A549 (cell line): ENCODE data around the gene PILRA. TPM values are rescaled to one million over a fixed set of nuclear protein-coding genes. Genes with fewer than 3 reads are reported as not detected.

Source experiments
- ATAC-seq, 2 experiments: fragments of 200-7000 bp in 1 of 2; fragments of >200 bp in 1 of 2; cut with Nextera tagmentation in 1 of 2; cut with Tn5 transposase in 1 of 2; 3 replicates each; pipeline versions ENCODE4 v1.8.0 to v1.9.1; 2018 to 2020; ENCODE audit warnings: mild to moderate bottlenecking in 1 of 2, moderate library complexity in 1 of 2
- CTCF ChIA-PET: fragments of 300-600 bp; sonication (Branson Sonifier 250); formaldehyde crosslinking; extraction: SDS; loops from one replicate; lab custom pipeline; 2021; ENCODE audit warnings: antibody characterized with exemption, inconsistent platforms; lab: Yijun Ruan, JAX
- POLR2A ChIA-PET: fragments of 350-600 bp; formaldehyde crosslinking; extraction: SDS; loops from one replicate; lab custom pipeline; 2021; ENCODE audit warnings: antibody characterized with exemption, inconsistent platforms; lab: Yijun Ruan, JAX
- DNase-seq, 2 experiments: peaks; one replicate each; pipeline versions ENCODE4 v3.0.0 to v3.0.0-alpha.2; 2011 to 2016; ENCODE audit warnings: low read depth in 1 of 2, low spot score in 1 of 2
- FAIRE-seq: peaks from 2 replicates; lab custom pipeline; 2011; peaks lifted over from hg19 to GRCh38; lab: Jason Lieb, UNC
- H3K27ac ChIP-seq, 2 experiments: fragments of >200 bp; sonication (Bioruptor Twin); formaldehyde crosslinking; 3 replicates each; pipeline ENCODE4 v1.5.1; 2016 to 2017
- H3K4me1 ChIP-seq: fragments of >200 bp; sonication (Bioruptor Twin); formaldehyde crosslinking; 3 replicates; pipeline ENCODE4 v1.6.1; 2016
- H3K4me2 ChIP-seq: fragments of >200 bp; sonication (Bioruptor Twin); formaldehyde crosslinking; 3 replicates; pipeline ENCODE4 v1.6.1; 2016
- H3K4me3 ChIP-seq: fragments of >200 bp; sonication (Bioruptor Twin); formaldehyde crosslinking; 3 replicates; pipeline ENCODE4 v1.5.1; 2016
- H3K9me3 ChIP-seq: fragments of >200 bp; sonication (Bioruptor Twin); formaldehyde crosslinking; 3 replicates; pipeline ENCODE4 v1.6.1; 2016
- CHD2 ChIP-seq: fragments of 150-350 bp; IDR thresholded peaks from 2 replicates; pipeline ENCODE4 v1.6.1; 2014; ENCODE audit warnings: low read length; ENCODE audit not compliant: partially characterized antibody
- FOXS1 ChIP-seq: fragments of 250-450 bp; sonication (Bioruptor Pico); IDR thresholded peaks from 2 replicates; pipeline ENCODE4 v1.5.0; 2020; ENCODE audit warnings: mild to moderate bottlenecking, moderate library complexity
- GATA3 ChIP-seq: IDR thresholded peaks from 2 replicates; pipeline ENCODE4 v1.6.1; 2012; ENCODE audit warnings: borderline replicate concordance
- MAFK ChIP-seq: fragments of 450-650 bp; IDR thresholded peaks from 2 replicates; pipeline ENCODE4 v1.6.1; 2014; ENCODE audit not compliant: partially characterized antibody
- NR3C1 ChIP-seq: fragments of >200 bp; sonication (Bioruptor Twin); formaldehyde crosslinking; IDR thresholded peaks from 3 replicates; pipeline ENCODE4 v1.6.1; 2017
- PHF8 ChIP-seq: fragments of 200-600 bp; sonication (generic); IDR thresholded peaks from 2 replicates; pipeline ENCODE4 v1.6.1; 2016; ENCODE audit warnings: low read depth, mild to moderate bottlenecking, antibody characterized with exemption, moderate library complexity, borderline replicate concordance
- POLR2A ChIP-seq: IDR thresholded peaks from 2 replicates; pipeline ENCODE4 v1.6.1; 2012; ENCODE audit warnings: mild to moderate bottlenecking, low read length
- RARB ChIP-seq: fragments of 250-450 bp; sonication (Bioruptor Pico); IDR thresholded peaks from 2 replicates; pipeline ENCODE4 v1.8.0; 2021; ENCODE audit warnings: mild to moderate bottlenecking, moderate library complexity
- TP53 ChIP-seq: fragments of 250-450 bp; sonication (Bioruptor Pico); IDR thresholded peaks from 2 replicates; pipeline ENCODE4 v1.5.0; 2021; ENCODE audit warnings: mild to moderate bottlenecking, moderate library complexity
- ZC3H11A ChIP-seq: fragments of 450-650 bp; IDR thresholded peaks from 2 replicates; pipeline ENCODE4 v1.6.1; 2014; ENCODE audit warnings: antibody characterized with exemption, mild to moderate bottlenecking
- WGBS: methylation state at CpG from one replicate; pipeline ENCODE4 v1.1.6; 2017; ENCODE audit errors: missing lambda C conversion rate; 5-methylcytosine and 5-hydroxymethylcytosine counted together
- polyA plus RNA-seq, 4 experiments: library from polyadenylated mRNA; depleted of rRNA in 3 of 4; stranded (reverse); fragments of >200 nt; fragmentation: RNase III in 1 of 4; extraction: RNeasy Plus Mini Kit Qiagen cat#74134 plus additional on column Dnase treatment in 1 of 4; gene quantifications; 2 replicates in 3 of 4; 3 replicates in 1 of 4; pipeline ENCODE4 v1.2.3, GENCODE V29; 2011 to 2017
- TF ChIP-seq, protein P1 (sequence below): fragments of 150-350 bp; IDR thresholded peaks from 2 replicates; pipeline ENCODE4 v1.6.1; 2014; ENCODE audit warnings: low read depth, mild to moderate bottlenecking, low read length
- TF ChIP-seq, protein P2 (sequence below): fragments of 250-450 bp; sonication (Bioruptor Pico); IDR thresholded peaks from 2 replicates; pipeline ENCODE4 v1.5.0; 2021; ENCODE audit warnings: mild to moderate bottlenecking, moderate library complexity, borderline replicate concordance

PILRA gene
- polyA plus RNA-seq, 2 of the 4 experiments (the other 2 are of a cell fraction), result 3.3 to 3.4 TPM

DNA sequence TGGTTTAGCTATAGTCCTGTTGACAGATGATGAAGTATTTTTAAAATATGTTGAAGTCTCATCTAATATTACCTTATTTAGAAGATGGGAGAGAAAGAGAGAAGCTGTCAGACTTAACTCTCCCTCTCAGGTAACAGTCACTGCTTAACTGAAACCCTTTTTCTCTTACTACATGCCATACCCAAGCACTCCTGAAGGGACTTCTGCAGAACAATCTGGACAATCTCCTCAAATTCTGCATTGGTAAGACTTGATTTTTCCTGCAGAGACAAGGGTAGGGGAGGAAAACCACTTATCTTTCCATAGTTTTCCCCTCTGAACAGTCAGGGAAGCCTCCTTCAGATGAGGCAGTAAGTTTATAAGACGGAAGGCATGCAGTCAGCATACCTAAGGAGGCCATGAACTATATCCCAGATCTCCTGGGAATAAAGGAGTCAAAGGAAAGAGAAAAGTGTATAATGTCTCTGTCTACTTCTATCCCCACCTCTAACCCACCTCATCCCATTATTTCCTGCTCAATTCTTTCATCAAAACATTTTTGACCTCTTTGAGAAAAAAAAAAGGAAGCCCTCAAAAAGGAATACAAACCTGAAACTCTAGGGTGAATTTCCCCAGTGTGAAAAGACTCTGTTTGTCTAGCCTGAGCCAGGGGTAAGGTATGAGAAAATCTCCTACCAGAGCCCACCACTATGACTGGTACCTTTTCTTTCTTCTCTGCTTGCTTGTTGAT lies 45.8 kb downstream of the PILRA start:
- DNase-seq, result no peak
- FAIRE-seq, result no peak
- no peaks in the 10 kb centered on the region for H3K4me1 ChIP-seq
- H3K9me3 ChIP-seq, result no peaks in the 10 kb centered on the region
- H3K4me2 ChIP-seq, result no peak overlapping the region
- WGBS, result 86% methylated on average over 1 of the region's 1 CpG
- ChIA-PET POLR2A (interaction anchor here (1.0 to 1.1 kb wide), 3 partner anchors 9 to 10 kb away, joined by 4 to 7 read pairs (median 5); partner anchors contain the start of genes MEPCE and ZCWPW1), CTCF (interaction anchor here (0.7 to 6.5 kb wide), 3 partner anchors 9 to 315 kb away, joined by 4 to 48 read pairs (median 4); partner anchors contain the start of gene ZCWPW1)
- no peak overlapping the region for H3K4me3 ChIP-seq
- ATAC-seq, result peak; percentile 63 to 74; a peak in 5 of 6 replicates
- H3K27ac ChIP-seq, result no peak overlapping the region
- TF ChIP-seq, protein P1, sequence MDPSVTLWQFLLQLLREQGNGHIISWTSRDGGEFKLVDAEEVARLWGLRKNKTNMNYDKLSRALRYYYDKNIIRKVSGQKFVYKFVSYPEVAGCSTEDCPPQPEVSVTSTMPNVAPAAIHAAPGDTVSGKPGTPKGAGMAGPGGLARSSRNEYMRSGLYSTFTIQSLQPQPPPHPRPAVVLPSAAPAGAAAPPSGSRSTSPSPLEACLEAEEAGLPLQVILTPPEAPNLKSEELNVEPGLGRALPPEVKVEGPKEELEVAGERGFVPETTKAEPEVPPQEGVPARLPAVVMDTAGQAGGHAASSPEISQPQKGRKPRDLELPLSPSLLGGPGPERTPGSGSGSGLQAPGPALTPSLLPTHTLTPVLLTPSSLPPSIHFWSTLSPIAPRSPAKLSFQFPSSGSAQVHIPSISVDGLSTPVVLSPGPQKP, result no peak
- TF ChIP-seq PHF8 (no peak), POLR2A (no peak)
- TF ChIP-seq, all 56 proteins: peak for 0

DNA sequence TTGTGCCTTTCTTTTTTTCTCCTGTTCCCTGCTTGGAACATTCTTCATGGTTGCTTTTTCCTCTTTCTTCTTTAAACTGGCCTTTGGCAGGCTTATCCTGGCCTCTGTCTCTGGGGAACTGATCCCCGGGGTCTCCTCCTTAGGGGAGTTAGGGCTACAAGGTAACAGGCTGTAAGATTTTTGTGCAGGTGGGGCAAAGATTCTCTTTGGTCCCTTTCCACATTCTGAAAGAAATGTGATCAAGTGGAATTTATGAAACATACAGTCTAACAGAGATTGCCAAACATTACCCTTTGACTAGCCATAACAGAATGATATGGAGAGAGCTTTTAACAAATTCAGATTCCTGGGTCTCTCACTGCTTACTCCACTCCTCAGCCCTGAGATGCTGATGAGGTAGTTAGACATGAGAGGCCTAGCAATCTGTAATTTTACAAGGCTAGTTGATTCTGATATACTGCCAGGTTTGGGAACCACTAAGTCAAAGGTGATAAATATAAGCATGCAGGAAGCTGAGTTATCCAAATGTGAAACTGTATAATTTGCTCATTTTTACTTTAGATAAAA lies 46.5 kb downstream of the PILRA start:
- Histone ChIP-seq H3K4me3 (no peak overlapping the region), H3K9me3 (no peaks in the 10 kb centered on the region), H3K27ac (no peak overlapping the region), H3K4me2 (no peak overlapping the region), H3K4me1 (no peaks in the 10 kb centered on the region)
- FAIRE-seq (no peak), DNase-seq (no peak), ATAC-seq (no peak)
- TF ChIP-seq, protein P2, sequence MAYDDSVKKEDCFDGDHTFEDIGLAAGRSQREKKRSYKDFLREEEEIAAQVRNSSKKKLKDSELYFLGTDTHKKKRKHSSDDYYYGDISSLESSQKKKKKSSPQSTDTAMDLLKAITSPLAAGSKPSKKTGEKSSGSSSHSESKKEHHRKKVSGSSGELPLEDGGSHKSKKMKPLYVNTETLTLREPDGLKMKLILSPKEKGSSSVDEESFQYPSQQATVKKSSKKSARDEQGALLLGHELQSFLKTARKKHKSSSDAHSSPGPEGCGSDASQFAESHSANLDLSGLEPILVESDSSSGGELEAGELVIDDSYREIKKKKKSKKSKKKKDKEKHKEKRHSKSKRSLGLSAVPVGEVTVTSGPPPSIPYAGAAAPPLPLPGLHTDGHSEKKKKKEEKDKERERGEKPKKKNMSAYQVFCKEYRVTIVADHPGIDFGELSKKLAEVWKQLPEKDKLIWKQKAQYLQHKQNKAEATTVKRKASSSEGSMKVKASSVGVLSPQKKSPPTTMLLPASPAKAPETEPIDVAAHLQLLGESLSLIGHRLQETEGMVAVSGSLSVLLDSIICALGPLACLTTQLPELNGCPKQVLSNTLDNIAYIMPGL (CRISPR knock-in tag), result no peak
- no peak for TF ChIP-seq FOXS1 (CRISPR knock-in tag)
- CTCF ChIA-PET, result interaction anchor here (0.7 to 6.5 kb wide), 2 partner anchors 13 to 287 kb away, joined by 3 to 48 read pairs; no protein-coding TSS in a partner anchor
- POLR2A ChIA-PET, result interaction anchor here (1.0 to 1.1 kb wide), 2 partner anchors 8 to 10 kb away, joined by 5 to 7 read pairs; partner anchors contain the start of genes MEPCE and ZCWPW1
- WGBS, result 55% methylated on average over 1 of the region's 1 CpG

DNA sequence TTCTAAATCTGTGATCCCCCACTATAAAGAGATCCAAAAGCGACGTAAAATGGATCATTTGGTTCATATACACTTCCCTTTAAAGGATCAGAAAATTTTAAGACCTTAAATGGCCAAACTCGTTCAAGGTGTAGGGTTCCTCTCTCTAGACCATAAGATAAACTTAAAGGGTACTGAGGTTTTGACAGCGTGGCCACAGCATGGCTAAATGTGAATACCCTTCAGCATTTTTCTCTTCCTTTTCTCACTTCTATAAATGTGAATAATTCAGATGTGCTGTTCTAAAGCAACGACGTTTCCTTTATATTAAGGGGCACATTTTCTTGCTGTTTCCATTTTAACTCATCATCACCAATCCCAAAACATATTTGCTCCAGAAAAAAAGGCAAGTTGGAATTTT lies 50.0 kb downstream of the PILRA start:
- ChIA-PET CTCF (interaction anchor here (0.8 to 1.4 kb wide), 2 partner anchors 27 to 77 kb away, joined by 3 read pairs; no protein-coding TSS in a partner anchor), POLR2A (no interaction called here)
- 0 out of 3 replicates have a peak, but pooled peaks cover 3% of the 10 kb centered on the region for H3K4me1 ChIP-seq
- H3K4me2 ChIP-seq, result no peak overlapping the region
- WGBS, result 68% methylated on average over 6 of the region's 6 CpGs
- DNase-seq (no peak), FAIRE-seq (no peak), ATAC-seq (no peak)
- peaks cover 5% of the 10 kb centered on the region; the same call in 1 of the 3 replicates for H3K9me3 ChIP-seq
- TF ChIP-seq GATA3, result no peak
- no peak overlapping the region for H3K4me3 ChIP-seq
- no peak overlapping the region for H3K27ac ChIP-seq

DNA sequence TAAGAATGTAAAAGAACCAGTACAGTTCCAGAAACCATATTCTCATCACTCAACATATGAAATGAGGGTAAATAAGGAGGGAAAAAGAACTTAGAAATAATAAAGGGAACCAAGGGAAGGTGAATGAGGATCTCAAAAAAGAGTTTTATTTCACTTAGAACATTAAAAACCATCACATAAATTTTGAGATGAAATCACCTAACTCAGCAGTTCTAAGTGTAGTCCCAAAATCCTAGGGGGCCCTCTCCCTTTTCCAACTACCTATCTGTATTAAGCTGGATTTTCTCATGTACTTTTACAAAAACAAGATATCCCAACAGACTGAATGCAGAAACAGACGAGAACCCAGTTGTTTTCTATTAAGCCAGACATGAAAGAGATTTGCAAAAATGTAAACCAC lies 52.1 kb downstream of the PILRA start:
- DNase-seq (no peak), FAIRE-seq (no peak), ATAC-seq (no peak)
- ChIA-PET POLR2A (no interaction called here), CTCF (interaction anchor here (0.9 to 1.7 kb wide), 2 partner anchors 9 to 18 kb away, joined by 3 to 4 read pairs; no protein-coding TSS in a partner anchor)
- 33% methylated on average over 1 of the region's 1 CpG for WGBS
- no peak overlapping the region for H3K4me3 ChIP-seq
- TF ChIP-seq FOXS1 (CRISPR knock-in tag) (no peak), MAFK (peak; percentile 56)
- peaks cover 5% of the 10 kb centered on the region; the same call in 1 of the 3 replicates for H3K9me3 ChIP-seq
- no peak overlapping the region for H3K4me2 ChIP-seq
- 0 out of 3 replicates have a peak, but pooled peaks cover 4% of the 10 kb centered on the region for H3K4me1 ChIP-seq
- H3K27ac ChIP-seq, result no peak overlapping the region

DNA sequence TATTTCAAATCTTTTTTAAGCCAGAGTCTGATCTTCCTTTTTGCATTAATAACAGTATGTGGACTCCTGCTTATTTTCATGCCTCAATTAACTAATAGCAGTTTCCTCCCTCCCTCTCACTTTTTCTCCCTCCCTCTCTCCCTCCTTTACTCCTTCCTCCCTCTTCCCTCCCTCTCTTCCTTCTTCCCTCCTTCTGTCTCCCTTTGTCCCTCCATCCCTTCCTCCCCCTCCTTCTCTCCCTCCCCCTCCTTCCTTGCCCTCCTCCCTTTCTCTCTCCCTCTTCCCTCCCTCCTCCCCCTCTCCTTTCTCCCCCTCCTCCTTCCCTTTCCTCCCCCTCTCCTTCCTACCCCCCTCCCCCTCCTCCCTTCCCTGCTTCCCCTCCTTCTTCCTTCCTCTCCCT lies 53.2 kb downstream of the PILRA start:
- CTCF ChIA-PET, result no interaction called here
- DNase-seq, result no peak
- POLR2A ChIA-PET, result no interaction called here
- TF ChIP-seq NR3C1, result no peak
- TF ChIP-seq TP53 (CRISPR knock-in tag), result no peak
- no peak for TF ChIP-seq ZC3H11A
- TF ChIP-seq RARB (CRISPR knock-in tag), result no peak
- no peak for TF ChIP-seq CHD2
- TF ChIP-seq, all 56 proteins: peak for 0
- Histone ChIP-seq H3K9me3 (peaks cover 5% of the 10 kb centered on the region; the same call in 1 of the 3 replicates), H3K27ac (no peak overlapping the region), H3K4me3 (no peak overlapping the region), H3K4me2 (no peak overlapping the region), H3K4me1 (peaks cover 15% of the 10 kb centered on the region; the same call in 2 of the 3 replicates)
- FAIRE-seq (no peak), ATAC-seq (no peak)
